Thoracic aorta (tissue), 2 donors: Measurements from ENCODE around the gene RNF157. TPM values are rescaled to one million over a fixed set of nuclear protein-coding genes. Genes with fewer than 3 reads are reported as not detected.

Experiments used
- ATAC-seq: fragments of 150-250 bp; one replicate; pipeline ENCODE4 v1.8.0; 2017; ENCODE audit warnings: low read depth; ENCODE audit not compliant: insufficient number of reproducible peaks, low FRiP score
- DNase-seq: peaks from one replicate; pipeline ENCODE4 v3.0.0-alpha.2; 2020; ENCODE audit warnings: low spot score
- H3K27ac ChIP-seq, 2 donors: fragments of 200-600 bp; sonication (generic); 1 replicate in 1 of 2; 2 replicates in 1 of 2; pipeline ENCODE4 v1.5.1; 2016; ENCODE audit warnings: mild to moderate bottlenecking in 2 of 2, moderate library complexity in 2 of 2
- H3K27me3 ChIP-seq: fragments of 200-600 bp; sonication (generic); replicated peaks from 2 replicates; pipeline ENCODE4 v1.6.0; 2016; ENCODE audit warnings: mild to moderate bottlenecking; ENCODE audit not compliant: insufficient read depth
- H3K36me3 ChIP-seq: fragments of 200-600 bp; sonication (generic); one replicate; pipeline ENCODE4 v1.5.1; 2016
- H3K4me1 ChIP-seq, 2 donors: fragments of 200-600 bp; sonication (generic); 1 replicate in 1 of 2; 2 replicates in 1 of 2; pipeline versions ENCODE4 v1.5.1 to v1.6.0; 2016; ENCODE audit warnings: low read depth in 2 of 2, mild to moderate bottlenecking in 1 of 2; ENCODE audit not compliant: control insufficient read depth in 1 of 2
- H3K4me3 ChIP-seq: fragments of 200-600 bp; sonication (generic); 2 replicates; pipeline ENCODE4 v1.5.1; 2016; ENCODE audit warnings: mild to moderate bottlenecking
- H3K9me3 ChIP-seq: fragments of 200-600 bp; sonication (generic); 2 replicates; pipeline ENCODE4 v1.5.1; 2016
- total RNA-seq, 2 donors: library from RNA; depleted of rRNA; stranded (reverse); fragments of >200 nt; gene quantifications; one replicate each; pipeline versions ENCODE4 v1.1.0 to v1.2.3, GENCODE V29; 2016
- TF ChIP-seq, protein P1 (sequence below): fragments of 200-600 bp; sonication (generic); IDR thresholded peaks from one replicate; pipeline ENCODE4 v1.5.1; 2019; ENCODE audit warnings: antibody characterized with exemption

RNF157 gene
- total RNA-seq, 2 donors from 2014 or later, result 0.41 to 1.9 TPM

- DNase-seq, result no peak
- Histone ChIP-seq H3K4me1 (no peaks in the 10 kb centered on the region), H3K27me3 (no peaks in the 10 kb centered on the region), H3K9me3 (no peaks in the 10 kb centered on the region), H3K4me3 (no peak overlapping the region), H3K27ac (no peak overlapping the region), H3K36me3 (no peaks in the 10 kb centered on the region)
- TF ChIP-seq, protein P1, sequence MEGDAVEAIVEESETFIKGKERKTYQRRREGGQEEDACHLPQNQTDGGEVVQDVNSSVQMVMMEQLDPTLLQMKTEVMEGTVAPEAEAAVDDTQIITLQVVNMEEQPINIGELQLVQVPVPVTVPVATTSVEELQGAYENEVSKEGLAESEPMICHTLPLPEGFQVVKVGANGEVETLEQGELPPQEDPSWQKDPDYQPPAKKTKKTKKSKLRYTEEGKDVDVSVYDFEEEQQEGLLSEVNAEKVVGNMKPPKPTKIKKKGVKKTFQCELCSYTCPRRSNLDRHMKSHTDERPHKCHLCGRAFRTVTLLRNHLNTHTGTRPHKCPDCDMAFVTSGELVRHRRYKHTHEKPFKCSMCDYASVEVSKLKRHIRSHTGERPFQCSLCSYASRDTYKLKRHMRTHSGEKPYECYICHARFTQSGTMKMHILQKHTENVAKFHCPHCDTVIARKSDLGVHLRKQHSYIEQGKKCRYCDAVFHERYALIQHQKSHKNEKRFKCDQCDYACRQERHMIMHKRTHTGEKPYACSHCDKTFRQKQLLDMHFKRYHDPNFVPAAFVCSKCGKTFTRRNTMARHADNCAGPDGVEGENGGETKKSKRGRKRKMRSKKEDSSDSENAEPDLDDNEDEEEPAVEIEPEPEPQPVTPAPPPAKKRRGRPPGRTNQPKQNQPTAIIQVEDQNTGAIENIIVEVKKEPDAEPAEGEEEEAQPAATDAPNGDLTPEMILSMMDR, result no peak
- ATAC-seq, result no peak
Observed at GRCh38 chr17:76163919-76164318, 76.4 kb downstream of the RNF157 start.

DNA sequence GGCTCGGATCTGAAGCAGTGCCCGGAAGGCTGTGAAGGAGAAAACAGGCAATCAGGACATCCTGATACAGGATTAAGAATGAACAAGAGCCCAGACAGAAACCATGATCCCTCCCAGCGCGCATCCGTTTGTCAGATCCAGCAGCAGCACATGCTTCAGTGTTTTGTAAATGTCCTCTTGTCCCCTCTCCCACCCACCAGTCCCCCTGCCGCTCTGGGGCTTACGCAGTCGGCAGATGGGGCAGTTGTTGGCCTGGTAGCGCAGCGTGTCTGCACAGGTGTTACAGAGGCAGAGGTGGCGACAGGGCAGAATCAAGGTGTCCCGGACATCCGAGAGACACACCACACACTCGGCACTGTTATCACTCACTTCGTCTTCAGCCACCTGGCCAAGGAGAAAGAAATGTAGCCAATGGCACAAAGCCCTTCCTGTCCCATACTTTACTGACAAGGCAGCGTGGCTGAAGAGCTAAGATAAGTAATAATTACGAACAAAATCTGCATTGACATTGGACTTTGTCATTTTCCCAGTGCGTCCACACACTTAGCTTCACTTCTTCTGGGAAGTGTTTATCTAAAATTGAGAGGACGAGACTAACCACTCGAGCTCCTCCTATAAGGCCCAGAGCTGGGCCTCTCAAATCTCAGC lies 78.5 kb downstream of the RNF157 start:
- no peaks in the 10 kb centered on the region for H3K9me3 ChIP-seq
- no peaks in the 10 kb centered on the region for H3K27me3 ChIP-seq
- H3K4me1 ChIP-seq, result no peaks in the 10 kb centered on the region
- no peaks in the 10 kb centered on the region for H3K36me3 ChIP-seq
- ATAC-seq, result no peak
- TF ChIP-seq, protein P1, result no peak
- H3K4me3 ChIP-seq, result no peak overlapping the region
- no peak overlapping the region for H3K27ac ChIP-seq
- no peak for DNase-seq

DNA sequence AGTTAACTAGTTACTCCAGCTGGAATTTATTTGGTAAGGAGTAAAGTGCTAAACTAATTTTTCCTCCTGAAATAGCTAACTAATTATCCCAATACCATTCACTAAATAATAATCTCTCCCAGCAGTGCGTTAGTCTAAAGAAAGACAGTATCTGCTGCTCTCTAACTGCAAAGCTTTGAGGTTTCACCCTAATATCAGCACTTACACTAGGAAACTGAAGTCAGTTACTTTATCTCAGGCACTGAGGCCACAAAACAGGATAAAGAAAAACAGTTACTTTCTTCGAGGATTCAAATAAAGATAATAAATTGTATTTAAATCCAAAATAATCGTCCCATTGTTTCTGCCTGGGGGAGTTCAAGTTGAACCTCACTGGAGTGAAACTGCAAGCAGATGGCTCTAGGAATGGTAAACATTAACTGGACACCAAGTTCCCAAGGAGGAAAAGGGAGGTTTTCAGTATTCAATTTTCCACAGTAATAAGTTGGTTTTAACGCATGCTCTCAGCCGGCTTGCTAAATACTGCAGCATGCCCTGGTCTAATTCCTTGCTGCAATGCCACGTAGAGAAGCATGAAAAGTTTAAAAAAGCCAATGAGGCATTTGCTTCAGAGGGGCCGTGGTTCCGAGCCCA lies 79.3 kb downstream of the RNF157 start:
- no peak for DNase-seq
- Histone ChIP-seq H3K27ac (no peak overlapping the region), H3K4me3 (no peak overlapping the region), H3K27me3 (no peaks in the 10 kb centered on the region), H3K36me3 (no peaks in the 10 kb centered on the region), H3K9me3 (no peaks in the 10 kb centered on the region), H3K4me1 (no peaks in the 10 kb centered on the region)
- TF ChIP-seq, protein P1, result no peak
- ATAC-seq, result no peak

DNA sequence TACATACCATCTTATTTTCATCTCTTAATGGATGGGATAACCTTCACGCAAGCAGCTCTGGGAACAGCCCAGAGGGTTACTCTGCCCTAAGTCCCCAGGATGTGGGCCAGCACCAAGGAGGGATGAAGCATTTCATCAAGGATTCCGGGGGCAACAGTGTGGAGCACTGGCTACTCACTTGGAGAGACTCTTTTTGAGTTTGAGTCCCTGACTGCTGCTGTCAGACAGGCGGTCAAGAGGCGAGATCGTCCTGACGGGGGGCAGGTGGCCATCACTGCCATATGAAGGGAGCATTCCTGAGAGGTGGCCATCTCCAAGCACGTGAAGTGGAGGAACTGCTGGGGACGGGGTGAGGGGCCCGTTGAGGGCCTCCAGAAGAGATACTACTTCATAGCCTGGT lies 81.1 kb downstream of the RNF157 start:
- Histone ChIP-seq H3K4me1 (no peaks in the 10 kb centered on the region), H3K27me3 (no peaks in the 10 kb centered on the region), H3K9me3 (no peaks in the 10 kb centered on the region), H3K36me3 (no peaks in the 10 kb centered on the region), H3K4me3 (no peak overlapping the region), H3K27ac (no peak overlapping the region)
- no peak for DNase-seq
- TF ChIP-seq, protein P1, result no peak
- no peak for ATAC-seq

DNA sequence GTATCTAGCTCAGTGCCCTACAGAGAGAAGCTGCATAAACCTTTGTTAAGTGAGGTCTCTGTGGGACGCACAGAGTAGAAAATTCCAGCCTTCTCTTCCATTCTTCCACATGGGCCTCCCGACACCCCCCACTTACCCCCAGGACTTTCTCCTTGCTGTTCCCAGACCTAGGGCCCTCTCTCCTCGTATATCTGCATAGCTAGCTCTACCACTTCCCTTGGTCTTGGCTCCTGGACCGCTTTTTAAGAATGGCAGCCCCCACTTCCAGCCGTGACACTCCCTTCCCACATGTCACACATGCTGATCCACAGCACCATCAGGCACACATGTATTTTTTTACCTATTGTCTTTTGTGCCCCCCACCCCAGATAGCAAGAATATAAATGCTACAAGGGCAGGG lies 82.5 kb downstream of the RNF157 start:
- ATAC-seq, result no peak
- DNase-seq, result no peak

More for the DNA sequence above, 82.5 kb downstream of the RNF157 start:
- no peaks in the 10 kb centered on the region for H3K4me1 ChIP-seq
- no peak overlapping the region for H3K4me3 ChIP-seq
- no peak overlapping the region for H3K27ac ChIP-seq
- TF ChIP-seq, protein P1, result no peak
- H3K9me3 ChIP-seq, result no peaks in the 10 kb centered on the region
- no peaks in the 10 kb centered on the region for H3K36me3 ChIP-seq
- no peaks in the 10 kb centered on the region for H3K27me3 ChIP-seq
